LNCaP clone FGC (cell line): Measurements from ENCODE around the gene GRK3.
"Not testable (repeated sequence)": the region's sequence is repeated elsewhere in the genome, so short reads cannot be mapped to it uniquely, and the experiment has no call there.

ENCODE experiments used
- DNase-seq: peaks from one replicate; pipeline ENCODE4 v3.0.0-alpha.2; 2011; ENCODE audit warnings: low read depth
- H3K4me3 ChIP-seq: 2 replicates; pipeline ENCODE4 v1.5.1; 2011; ENCODE audit warnings: mild to moderate bottlenecking, low read depth, low read length, control low read depth
- CTCF ChIP-seq: IDR thresholded peaks from 2 replicates; pipeline ENCODE4 v1.5.1; 2012; ENCODE audit warnings: mild to moderate bottlenecking; ENCODE audit not compliant: control insufficient read depth, insufficient read depth; ENCODE audit errors: extremely low read depth

Gene GRK3

GRCh38 chr22:25621986-25622385 is 57.5 kb downstream of the GRK3 start:
- no peak overlapping the region for H3K4me3 ChIP-seq
- TF ChIP-seq CTCF = no peak
- DNase-seq = no peak

GRCh38 chr22:25623310-25623734 is 58.8 kb downstream of the GRK3 start:
- TF ChIP-seq CTCF = no peak
- DNase-seq = no peak
- H3K4me3 ChIP-seq = no peak overlapping the region

GRCh38 chr22:25623851-25624250 is 59.4 kb downstream of the GRK3 start:
- no peak for DNase-seq
- H3K4me3 ChIP-seq = no peak overlapping the region
- TF ChIP-seq CTCF = no peak

GRCh38 chr22:25624476-25624875 is 60.0 kb downstream of the GRK3 start:
- H3K4me3 ChIP-seq = no peak overlapping the region
- DNase-seq = no peak
- TF ChIP-seq CTCF = no peak

GRCh38 chr22:25625747-25626623 is 61.5 kb downstream of the GRK3 start:
- not testable (repeated sequence) for H3K4me3 ChIP-seq, DNase-seq

GRCh38 chr22:25626624-25626990 is 62.1 kb downstream of the GRK3 start:
- DNase-seq = no peak
- TF ChIP-seq CTCF = no peak
- no peak overlapping the region for H3K4me3 ChIP-seq

- no peak for DNase-seq
- no peak for TF ChIP-seq CTCF
Measured at GRCh38 chr22:25627271-25627852, 62.9 kb downstream of the GRK3 start.

More at GRCh38 chr22:25627271-25627852, 62.9 kb downstream of the GRK3 start:
- H3K4me3 ChIP-seq = no peak overlapping the region
